ENCODE data around the gene KCNQ2.

Gene KCNQ2

GRCh38 chr20:63369024-63369530, 103.4 kb downstream of the KCNQ2 start:
- no peak for DNase-seq (ENCODE audit: low read depth)

- DNase-seq (ENCODE audit: low read depth), result no peak
Measured at GRCh38 chr20:63368151-63368550, 104.3 kb downstream of the KCNQ2 start.

DNA sequence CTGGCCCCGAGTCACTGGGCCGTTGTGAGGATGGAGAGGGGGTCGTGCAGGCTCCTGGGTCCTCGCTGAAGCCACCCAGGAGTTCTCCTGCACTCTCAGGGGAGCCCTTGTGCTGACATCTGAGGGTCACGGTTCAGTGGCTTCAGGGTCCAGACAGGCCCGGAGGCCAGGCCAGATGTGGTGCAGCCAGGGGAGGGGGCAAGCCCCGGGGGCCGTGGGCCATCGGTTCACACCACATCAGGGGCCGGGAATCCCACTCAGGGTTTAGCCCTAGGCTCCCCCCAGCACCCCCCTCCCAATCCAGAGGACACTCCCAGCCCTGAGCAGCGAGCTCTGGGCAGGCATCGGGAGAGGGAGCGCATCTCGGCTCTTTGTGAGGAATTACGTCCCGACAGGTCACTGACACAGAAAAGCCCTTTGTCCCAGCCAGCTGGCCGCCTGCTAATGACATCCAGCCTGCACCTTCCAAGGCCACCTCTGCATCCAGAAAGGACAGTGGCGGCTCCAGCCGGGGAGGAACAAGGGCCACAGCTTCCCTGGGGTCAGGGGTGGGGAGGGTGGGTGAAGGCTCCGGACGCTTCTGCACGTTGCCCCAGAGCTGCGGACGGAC, 104.9 kb downstream of the KCNQ2 start:
- no peak for DNase-seq (ENCODE audit: low read depth)

DNA sequence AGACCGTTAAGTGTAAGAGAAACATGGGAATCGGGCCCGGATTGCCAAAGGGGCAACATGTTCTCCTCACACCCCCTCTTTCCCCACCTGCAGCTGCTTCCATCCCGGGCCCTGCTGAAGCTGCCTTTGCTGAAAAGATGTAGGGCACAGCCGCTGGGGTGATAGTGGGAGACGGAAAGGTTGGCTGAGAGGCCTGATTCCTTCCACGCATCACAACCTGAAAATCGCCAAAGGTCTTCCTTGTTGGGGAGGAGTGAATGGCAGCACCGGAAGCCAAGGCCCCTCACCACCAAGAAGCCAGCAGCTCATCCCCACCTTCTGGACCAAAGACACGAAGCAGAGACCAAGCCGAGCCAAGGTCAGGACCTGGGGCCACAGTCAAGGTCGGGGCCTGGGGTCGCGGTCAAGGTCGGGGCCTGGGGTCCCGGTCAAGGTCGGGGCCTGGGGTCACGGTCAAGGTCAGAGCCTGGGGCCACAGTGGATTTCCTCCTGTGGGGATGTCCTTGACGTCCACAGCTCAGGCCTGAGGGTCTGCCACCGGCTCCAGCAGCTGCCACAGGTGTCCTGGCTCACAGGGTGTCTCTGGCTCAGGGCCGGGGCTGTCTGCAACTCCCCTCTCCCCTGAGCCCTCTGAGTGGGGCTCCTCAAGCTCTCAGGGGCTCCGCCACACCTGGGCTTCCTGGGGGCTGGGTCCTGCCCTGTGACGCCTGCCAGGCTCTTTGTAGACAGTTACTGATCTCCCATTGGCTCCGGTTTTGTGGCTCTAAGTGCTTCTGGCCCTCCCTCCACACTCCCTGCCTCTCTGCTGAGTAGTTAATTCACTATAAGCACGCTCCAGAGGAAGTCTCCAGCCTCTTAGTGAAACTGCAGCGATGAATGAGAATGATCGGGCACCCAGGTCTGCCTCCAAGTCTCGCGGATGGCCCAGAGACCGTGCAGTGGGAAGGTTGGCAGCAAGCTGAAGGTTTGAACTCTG, 105.8 kb downstream of the KCNQ2 start:
- no peak for DNase-seq (ENCODE audit: low read depth)

- DNase-seq (ENCODE audit: low read depth), result no peak
Measured at GRCh38 chr20:63365601-63366389, 106.7 kb downstream of the KCNQ2 start.

GRCh38 chr20:63364801-63365585, 107.5 kb downstream of the KCNQ2 start:
- no peak for DNase-seq (ENCODE audit: low read depth)

- DNase-seq (ENCODE audit: low read depth), result no peak
Measured at GRCh38 chr20:63363981-63364561, 108.4 kb downstream of the KCNQ2 start.

DNA sequence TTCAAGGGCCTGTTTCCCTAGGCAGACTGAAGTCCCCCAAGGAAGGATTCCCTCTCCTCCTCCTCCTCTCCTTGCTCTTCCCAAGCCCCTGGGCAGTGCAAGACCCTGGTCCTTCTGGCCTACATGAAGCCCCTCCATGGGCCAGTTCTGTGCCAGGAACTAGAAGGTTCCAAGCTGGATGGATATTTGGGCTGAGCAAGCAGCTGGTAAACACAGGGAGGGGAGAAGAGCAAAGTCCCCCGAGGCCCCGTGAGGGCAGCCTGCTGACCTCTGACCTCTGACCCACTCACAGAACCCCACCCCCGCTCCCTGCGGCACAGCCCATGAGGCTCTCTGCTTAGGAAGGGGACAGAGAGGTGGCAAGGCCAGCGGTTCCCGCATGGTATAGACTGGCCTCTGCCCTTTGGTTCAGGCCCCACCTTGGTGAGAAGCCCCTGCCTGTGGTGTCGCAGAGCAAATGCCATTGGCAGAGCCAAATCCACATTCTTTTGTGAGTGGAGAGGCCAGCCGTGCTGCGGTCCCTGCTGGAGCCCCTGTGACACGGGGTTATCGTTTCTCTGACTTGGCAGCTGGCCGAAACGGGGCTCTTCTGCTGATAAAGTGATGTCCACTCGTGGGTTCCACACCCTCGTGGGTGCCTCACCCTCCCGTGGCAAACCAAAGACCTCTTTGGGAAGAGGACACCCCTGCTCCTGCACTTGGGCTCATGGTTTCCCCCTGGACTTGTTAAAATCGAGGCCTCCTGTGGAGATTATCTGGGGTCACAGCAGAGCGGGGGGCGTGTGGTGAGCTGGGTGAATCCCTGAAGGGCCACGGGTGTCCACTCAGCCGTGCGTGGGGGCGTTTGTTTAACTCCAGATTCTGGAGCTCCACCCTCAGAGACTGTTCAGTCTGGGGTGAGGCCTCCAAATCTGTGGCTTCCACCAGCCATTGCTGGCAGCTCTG, 109.2 kb downstream of the KCNQ2 start:
- DNase-seq (ENCODE audit: low read depth), result no peak

DNA sequence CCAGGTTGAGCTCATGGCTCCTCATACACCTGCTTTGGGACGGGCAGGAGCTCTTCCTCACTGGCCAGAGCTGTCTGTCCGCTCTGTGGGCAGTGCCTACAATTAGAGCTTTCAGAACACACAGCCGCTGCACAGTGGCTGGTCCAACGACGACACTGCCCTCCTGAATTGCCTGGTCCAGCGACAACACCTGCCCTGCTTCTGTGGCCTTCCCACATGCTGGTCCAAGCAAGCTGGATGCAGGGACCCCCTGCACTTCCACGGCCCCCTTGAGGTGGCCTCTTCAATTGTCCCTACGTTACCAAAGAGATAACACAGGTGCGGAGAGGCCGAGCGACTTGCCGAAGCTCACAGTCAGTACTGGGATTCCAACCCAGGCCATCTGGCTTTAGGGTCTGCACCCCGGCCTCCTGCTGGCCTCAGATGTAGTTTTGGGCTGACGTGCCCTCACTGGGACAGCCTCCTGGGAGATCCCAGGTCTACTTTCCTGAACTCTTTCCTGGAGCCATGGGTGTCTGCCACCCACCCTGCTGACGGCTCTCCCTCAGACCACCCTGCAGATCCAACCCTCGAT, 109.9 kb downstream of the KCNQ2 start:
- no peak for DNase-seq (ENCODE audit: low read depth)

DNA sequence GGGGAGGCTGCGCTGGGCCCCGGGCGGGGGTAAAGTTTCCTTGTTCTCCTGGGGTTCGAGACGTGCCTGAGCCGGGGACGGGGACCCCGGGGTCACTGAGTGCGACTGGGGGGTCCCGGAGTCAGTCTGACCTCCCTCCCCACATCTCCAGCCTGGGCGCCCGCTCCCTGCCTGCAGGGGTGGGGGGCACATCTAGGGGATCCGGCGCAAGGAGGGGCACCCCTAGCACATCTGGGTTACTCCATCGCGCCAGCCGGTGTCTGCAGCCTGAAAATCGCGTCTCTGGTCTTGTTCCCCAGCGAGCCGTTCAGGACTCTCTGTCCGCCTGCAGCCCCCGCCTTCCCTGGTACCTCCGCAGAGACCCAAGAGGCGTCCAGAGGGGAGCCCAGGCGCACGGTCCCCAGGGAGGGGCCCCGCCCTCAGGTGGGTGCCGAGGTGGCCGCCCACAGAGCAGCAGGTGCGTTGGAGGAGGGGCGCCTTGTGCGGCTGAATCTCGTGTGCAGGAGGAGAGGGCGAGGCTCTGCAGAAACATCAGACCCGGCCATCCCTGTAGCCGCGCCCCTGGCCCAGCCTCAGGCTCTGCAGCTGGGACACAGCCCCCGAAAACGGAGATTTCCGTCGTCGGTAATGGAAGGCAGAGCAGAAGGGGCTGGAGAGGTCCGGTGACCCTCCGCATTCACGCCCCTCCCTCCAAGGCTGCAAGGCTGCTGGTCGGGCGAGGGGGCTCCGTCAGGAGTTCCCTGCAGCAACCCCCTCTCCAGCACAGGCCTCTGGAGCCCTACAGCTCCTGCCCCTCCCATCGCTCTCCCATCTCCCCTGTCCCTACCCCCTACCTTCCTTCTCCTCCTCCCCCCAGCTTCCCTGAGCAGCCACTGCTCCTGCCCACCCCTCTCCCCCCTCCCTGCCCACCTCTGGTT, 110.7 kb downstream of the KCNQ2 start:
- no peak for DNase-seq (ENCODE audit: low read depth)

GRCh38 chr20:63360850-63361518, 111.5 kb downstream of the KCNQ2 start, which contains the start of gene CHRNA4:
Gene CHRNA4, minus strand, starts transcription at chr20:63361349. Its CDS starts 184 bp downstream, at chr20:63361165.
- DNase-seq (ENCODE audit: low read depth), result no peak

GRCh38 chr20:63359937-63360849, 112.3 kb downstream of the KCNQ2 start:
- DNase-seq (ENCODE audit: low read depth), result no peak

- no peak for DNase-seq (ENCODE audit: low read depth)
Measured at GRCh38 chr20:63359164-63359934, 113.1 kb downstream of the KCNQ2 start.

DNA sequence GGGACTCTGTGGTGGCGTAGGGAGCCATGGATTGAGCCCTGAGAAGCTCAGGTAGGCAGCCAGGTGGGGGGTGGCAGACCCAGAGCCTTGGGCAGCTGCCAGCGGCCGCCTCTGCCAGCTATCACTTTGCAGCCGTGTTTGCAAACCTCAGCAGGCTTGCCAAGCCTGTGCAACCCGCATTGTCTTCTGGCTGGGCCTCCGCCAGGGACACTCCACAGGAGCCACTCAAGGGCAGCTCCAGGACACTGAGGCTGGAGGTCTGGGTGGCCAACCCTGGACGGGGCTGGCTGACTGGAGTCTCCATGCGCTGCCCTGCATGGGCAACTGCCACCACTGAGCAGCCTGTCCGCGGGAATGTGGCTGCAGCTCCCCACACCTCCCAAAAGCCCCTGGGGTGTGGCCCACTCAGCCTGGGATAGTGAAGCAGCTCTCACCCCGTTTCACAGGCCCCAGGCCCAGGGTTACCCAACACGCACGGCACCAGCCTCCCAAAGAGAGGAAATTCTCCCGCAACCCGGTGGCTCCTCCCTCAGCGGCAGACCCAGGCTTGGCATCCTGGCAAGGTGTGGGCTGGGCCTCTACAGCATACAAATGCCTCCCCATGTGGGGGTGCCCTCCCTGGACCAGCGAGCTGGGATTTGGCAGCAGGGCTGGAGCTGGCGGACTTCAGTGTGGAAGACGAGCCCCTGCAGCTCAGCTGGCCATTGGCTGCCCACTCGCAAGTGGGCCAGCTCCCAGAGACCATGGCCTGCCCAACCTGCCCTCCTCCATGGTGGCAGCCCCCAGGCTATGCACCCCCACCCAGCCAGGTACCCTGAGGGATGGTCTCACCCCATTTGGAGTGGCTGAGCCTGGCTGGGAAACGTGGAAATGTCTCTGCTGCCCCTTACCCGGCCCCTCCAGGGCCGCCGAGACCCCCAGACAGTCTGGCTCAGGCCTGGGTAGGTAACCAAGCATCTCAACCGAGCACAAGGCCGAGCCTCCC, 114.2 kb downstream of the KCNQ2 start:
- DNase-seq (ENCODE audit: low read depth), result no peak
